HG02870 (cell line): Measurements from ENCODE around the gene ACIN1.

Experiments used
- ATAC-seq: cut with Tn5 transposase; IDR thresholded peaks from one replicate; pipeline ENCODE4 v1.9.1; 2021; ENCODE audit warnings: mild to moderate bottlenecking, moderate library complexity; ENCODE audit not compliant: unreplicated experiment

Gene ACIN1

DNA sequence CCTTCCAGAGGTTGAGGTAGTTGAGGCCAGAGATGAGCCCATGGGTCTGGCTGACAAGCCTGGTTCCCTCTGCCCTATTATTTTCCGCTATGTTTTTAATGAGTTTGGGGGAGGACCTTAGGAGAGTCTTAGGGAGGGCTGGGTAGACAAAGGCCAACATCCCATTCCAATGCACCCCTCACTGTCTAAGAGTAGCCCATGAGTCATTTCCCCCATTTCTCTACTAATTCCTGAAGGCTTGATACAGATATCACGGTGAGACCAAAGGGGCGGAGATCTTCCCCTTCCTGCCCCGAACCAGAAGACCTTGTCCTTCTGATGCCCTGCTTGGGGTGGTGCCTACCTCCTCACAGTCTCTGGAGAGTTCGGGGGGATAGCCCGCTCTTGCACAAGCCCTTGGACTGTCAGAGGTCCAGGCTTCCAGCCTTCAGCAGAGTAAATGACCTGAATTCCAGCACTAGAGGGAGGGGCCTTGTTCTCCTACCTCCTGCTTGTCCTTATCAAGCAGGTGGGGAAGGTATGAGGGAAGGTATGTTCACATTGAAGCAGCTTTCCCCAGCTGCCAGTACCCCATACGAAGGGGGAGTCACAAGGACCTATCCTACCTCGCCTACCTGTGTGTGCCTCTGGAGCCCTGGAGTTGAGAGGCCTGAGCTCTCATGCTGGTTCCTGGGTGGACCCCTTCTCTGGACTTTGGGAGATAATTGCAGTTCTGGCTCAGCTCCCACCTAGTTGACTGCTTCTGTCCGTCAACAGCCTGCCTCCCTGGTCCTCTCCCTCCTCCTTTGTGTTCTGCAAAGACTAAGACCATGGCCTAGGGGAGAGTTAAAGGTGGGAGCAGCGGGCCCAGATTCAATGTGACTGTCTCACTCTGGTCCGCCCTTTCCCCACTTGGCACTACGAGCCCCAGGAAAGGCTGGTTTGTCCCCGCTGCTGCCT lies 49.2 kb downstream of the ACIN1 start:
- no peak for ATAC-seq

DNA sequence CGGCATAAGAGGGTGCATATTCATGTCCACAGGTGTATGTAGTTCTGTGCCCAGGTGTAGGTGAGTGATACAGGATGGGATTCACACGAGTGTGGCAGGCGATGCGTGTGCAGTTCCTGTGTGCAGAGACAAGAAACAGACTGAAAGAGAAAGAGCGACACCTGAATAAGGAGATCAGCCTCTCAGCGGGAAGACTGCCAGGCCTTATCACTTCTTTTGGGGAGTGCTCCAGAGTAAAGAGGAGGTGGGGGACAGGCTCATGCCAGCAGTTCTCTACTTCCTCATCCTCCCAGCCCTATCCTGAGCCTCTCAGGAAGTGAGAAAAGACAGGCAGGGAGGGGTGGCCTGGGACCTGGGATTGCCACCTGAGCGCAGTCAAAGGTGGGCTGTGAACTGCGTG lies 50.1 kb downstream of the ACIN1 start:
- no peak for ATAC-seq

DNA sequence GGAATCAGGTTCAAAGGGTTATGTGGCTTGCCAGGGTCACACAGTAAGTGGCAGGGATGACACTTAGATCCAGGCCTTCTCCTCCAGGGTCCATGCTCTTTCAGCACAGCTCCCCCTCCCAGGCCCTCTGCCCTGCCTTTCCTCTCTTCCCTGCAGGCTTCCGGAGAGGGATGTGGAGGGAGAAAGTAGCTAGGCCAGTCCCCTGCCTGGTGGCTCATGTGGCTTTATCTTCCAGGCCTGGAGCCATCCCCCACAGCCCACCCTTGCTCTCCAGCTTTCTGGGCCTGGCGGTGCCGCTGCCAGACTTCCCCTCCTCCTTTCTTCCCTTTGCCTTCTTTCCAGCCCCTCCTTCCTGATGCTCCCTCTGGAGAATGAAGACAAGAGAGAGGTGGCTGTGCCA lies 51.2 kb downstream of the ACIN1 start:
- ATAC-seq, result no peak

DNA sequence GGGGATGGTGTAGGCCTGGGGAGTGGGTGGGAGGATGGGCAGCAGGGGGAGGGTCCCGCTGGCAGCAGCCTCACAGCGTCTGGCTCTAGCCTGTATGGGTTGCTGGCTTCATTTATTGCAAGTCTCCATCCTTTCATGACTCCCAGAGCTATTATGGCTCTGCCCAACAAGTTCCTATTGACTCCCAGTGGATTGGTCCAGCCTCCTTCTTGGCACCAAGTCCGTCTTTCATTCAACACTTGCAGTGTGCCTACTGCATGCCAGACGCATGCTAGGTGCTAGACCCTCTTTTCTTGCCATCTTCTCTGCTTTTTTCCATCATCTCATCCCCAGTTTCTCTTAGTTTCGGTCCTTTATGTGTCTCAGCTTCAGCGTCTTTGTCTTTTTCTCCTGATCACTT lies 51.8 kb downstream of the ACIN1 start:
- ATAC-seq, result no peak

DNA sequence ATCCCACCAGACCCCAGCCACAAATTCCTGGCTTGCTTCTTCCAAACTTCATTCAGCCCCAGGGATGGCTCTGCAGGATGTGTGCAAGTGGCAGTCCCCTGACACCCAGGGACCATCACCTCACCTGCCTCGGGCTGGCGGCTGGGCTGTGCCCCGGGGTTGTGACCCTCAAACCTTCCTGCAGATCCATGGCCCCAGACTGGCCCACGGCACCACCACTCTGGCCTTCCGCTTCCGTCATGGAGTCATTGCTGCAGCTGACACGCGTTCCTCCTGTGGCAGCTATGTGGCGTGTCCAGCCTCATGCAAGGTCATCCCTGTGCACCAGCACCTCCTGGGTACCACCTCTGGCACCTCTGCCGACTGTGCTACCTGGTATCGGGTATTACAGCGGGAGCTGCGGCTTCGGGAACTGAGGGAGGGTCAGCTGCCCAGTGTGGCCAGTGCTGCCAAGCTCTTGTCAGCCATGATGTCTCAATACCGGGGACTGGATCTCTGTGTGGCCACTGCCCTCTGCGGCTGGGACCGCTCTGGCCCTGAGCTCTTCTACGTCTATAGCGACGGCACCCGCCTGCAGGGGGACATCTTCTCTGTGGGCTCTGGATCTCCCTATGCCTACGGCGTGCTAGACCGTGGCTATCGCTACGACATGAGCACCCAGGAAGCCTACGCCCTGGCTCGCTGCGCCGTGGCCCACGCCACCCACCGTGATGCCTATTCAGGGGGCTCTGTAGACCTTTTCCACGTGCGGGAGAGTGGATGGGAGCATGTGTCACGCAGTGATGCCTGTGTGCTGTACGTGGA lies 52.6 kb downstream of the ACIN1 start, which contains the start of gene PSMB11:
Gene PSMB11 (plus strand): TSS at position 51 of the 804 bp plus-strand sequence. CDS start 14 bp downstream, at position 65.
- no peak for ATAC-seq

DNA sequence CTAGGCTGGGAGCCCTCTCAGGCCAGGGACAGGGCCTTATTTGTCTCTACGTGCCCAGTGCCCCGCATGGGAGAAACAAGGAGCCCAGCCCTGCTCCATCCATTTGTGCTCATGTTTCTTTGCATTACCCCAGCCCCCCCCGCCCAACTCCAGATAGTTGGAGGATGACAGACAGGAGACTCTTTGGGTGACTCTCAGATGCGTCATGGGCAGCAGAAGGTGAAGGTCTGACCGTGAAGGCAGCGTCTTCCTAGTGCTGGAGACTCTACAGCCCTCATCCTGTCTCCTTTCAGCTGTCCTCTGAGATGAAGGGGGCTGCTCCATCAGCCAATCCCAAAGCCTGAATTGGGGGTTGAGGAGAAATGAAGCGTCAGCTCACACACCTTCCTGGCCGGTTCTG lies 53.2 kb downstream of the ACIN1 start:
- ATAC-seq, result no peak

DNA sequence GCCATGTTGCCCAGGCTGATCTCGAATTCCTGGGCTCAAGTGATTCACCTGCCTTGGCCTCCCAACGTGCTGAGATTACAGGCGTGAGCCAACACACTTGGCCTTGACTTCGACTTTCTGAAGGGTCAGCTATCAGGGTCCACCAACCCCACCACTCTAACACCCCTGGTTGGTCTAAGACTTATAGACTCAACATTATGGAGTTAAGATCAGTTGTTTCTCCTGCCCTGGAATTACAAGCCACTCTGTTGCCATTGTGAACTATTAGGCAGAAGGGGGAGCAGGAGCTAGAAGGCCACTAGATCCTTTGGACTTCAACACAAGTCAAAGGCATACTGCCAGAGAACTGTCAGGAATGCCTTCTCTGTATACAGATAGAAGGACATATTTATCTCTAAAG lies 54.8 kb downstream of the ACIN1 start:
- no peak for ATAC-seq

DNA sequence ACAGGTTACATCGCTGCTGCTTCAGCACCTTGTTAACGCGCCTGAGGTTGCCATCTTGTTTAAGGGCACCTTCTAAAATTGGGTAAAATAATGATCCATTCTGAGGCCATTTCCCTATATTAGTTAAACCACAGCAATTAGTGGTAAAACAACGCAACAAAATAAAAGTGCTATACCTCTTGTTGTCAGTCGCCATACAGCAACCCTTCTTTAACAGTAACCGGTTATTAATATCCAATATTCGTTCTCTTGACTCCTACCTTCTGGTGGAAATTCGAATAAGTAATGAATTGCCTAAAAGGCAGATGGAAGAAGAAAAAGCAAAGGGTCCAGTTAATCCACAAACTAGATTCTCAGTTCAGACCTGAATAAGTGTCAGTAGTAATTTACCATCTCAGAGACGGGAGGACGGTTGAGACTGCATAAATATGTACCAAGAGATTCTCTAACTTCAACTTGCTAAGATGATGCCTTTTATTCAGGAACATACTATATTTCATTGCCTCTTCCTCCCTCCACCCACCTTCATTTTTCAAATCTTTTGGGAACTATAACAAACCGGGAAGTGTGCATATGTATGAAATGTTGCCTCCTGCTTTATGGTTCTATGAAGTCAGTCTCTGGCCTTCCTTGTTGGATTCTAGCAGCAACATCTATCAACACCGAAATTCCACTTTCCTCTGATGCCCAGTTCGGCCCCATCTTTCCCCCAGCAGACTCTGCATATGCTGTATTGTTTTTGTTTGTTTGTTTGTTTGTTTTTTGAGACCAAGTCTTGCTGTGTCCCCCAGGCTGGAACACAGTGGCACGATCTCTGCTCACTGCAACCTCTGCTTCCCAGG lies 59.4 kb downstream of the ACIN1 start:
- no peak for ATAC-seq

DNA sequence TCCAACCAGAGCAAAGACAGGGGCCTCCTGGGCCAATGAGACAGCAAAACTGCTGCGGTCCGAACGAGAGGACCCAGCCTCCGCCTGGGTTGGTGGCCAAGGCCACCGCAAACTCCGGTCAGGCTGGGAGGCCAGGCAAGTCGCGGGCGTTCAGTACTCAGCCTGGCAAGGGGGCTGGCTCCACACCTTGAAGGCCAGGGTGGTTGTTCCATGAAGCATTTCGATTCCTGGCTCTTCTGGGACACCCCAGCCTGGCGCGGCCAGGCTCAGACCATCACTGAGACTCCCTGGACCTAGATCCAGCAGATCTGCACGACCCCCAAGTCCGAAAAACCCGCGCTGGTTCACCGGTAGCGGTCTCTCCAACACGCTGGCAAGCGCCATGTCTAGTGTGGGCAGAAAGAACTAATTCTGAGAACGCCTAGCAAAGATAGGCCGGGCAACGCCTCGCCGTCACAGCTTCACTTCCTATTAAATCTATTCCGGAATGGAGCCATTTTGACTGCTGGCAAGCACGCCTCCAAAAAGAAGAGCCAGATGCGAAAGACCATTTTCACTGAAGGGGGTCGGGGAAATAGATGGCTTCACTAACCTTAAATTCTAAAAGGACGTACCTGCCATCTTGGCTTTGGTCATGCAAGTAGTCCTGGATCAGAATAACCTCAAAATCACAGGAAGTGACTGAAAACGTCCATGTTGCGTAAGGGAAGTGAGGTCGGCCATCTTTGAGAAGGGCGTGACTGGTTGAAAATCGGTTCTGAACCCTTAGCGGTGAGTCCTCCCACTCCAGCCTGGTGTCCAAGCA lies 60.2 kb downstream of the ACIN1 start, which contains the start of gene PSMB5:
Gene PSMB5 (minus strand): TSS at position 403 of the 805 bp plus-strand sequence. CDS start 19 bp downstream, at position 384.
- ATAC-seq, result peak; percentile 95

DNA sequence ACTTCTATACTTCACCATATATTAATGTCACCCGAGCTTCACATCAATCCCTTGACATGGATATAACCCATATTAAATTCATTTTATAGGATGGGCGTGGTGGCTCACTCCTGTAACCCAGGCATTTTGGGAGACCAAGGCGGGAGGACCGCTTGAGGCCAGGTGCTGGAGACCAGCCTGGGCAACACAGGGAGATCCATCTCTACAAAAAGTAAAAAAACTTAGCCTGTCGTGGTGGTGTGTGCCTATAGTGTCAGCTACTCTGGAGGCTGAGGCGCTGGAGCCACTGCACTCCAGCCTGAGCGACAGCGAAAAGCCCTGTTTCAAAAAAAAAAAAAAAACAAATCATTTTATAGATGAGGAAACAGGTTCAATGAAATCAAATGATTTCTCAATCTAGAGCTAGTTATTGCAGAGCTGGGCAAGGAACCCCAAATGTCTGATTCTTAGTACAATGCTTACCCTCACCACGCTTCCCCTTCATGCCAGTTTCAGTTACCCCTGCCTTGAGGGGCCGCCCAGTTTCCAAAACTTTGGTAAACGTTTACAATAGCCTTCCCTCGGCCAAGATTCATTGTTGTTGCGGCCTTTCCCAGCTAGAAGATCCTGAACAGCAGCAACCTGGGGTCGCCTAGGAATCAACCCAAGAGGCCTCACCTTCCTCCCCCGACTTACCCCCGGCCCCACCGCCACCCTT lies 61.0 kb downstream of the ACIN1 start:
- ATAC-seq, result no peak

DNA sequence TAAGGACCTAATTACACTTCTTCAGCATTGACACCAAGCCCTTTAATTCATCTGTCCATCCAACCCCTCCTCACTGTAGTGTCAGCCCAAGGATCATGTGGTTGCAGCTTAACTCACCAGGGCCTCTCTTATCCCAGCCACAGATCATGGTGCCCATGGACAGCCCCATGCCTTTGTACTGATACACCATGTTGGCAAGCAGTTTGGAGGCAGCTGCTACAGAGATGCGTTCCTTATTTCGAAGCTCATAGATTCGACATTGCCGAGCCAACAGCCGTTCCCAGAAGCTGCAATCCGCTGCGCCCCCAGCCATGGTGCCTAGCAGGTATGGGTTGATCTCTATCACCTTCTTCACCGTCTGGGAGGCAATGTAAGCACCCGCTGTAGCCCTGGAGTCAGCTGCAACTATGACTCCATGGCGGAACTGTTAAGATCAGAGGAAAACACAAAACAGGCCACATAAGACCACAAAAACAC lies 61.6 kb downstream of the ACIN1 start:
- no peak for ATAC-seq

DNA sequence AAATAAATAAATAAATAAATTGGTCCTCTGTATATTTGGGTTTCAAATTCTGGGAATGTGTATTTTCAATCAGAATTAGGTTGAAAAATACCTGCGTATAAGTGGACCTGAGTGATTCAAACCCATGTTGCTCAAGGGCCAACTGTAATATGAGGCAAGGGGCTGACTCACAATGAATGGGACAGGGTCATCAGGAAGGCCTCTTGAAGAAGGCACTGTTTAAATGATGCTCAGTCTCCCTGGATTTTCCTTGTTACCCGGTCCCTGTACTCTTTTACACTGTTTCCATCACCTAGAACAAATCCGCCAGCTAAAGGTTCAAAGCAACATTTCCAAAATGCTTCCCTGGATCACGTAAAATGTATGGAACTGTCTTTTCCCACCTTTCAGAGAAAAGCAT lies 64.0 kb downstream of the ACIN1 start:
- ATAC-seq, result no peak

DNA sequence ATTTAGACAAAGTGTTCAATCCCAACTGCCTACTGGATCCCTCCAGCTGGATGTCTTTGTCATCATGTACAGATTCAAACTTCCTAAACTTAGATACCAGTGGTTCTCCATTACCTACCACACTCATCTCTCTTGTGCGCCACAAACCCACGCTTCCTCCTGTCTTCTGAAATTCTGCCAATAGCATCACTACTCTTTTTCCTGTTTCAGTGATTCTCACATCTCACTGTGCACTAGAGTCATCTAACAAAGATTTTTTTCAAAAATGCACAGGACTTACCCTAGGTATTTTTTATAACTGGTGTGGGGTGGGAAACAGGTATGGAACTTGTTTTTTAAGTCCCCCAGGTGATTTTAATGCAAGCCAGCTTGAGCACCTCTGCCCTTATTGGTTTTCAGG lies 66.1 kb downstream of the ACIN1 start:
- ATAC-seq, result no peak

DNA sequence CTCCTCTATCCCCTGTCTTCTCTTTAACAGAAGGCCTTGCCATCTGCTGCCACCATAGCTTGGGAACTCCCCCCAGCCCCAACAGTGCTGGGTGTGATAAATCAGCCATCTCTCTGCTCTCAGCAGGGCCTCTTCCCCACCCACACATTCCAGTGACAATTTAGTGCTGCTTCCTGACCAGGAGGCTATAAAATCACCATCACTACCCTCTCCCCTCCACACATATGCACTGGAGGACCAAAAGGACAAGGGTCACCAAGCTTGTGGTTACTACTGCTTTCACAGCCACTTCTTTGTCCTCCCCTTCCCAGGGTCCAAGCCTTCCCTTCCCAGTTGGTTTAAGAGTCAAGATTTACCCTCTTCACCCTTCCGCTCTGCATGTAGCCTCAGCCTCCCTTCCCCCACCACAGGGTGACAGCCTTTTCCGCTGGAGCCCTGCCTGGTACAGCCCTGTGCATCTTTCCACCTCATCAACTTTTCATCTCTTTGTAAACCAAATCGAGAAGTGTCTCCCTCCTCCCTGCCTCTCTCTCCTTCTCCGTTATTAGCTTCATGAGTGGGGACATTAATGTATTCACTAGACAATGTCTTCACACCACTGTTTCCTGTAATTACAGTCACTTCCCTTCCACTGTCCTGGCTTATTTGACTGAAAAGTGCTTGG lies 69.7 kb downstream of the ACIN1 start:
- ATAC-seq, result no peak

DNA sequence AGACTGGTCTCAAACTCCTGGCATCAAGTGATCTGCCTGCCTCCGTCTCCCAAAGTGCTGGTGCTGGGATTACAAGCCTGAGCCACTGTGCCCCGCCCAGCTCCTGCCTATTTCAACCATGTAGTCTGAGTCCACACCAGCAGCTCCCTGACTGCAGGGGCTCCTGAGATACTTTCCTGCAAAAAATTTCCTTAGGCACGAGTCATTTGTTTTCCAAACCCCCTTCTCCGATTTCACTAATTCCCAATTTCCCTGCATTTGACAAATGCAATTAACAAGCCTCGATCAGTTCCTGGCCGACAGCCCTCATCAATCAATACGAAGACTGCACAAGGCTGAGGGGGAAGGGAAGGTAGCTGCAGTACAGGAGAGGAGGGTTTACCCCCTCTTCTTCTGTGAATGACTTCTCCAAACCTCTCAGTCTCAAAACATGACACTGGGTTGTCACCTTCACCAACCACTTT lies 70.3 kb downstream of the ACIN1 start:
- no peak for ATAC-seq

DNA sequence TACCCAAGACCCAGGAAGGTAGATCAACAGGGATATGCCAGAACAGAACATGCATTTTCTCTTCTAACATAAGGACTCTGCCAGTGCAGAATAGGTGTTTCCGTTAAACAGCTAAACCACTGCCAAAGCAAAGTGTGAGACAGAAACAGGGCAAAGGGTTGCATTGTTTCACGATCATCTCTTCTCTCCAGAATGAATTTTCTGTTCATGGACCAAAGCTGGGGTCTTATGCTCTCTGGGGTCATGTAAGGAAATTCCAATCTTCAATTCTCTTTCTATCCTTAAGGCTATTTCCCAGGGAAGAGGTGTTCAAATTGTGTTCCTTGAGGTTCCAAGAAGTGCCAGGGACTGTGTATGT lies 71.2 kb downstream of the ACIN1 start:
- no peak for ATAC-seq

DNA sequence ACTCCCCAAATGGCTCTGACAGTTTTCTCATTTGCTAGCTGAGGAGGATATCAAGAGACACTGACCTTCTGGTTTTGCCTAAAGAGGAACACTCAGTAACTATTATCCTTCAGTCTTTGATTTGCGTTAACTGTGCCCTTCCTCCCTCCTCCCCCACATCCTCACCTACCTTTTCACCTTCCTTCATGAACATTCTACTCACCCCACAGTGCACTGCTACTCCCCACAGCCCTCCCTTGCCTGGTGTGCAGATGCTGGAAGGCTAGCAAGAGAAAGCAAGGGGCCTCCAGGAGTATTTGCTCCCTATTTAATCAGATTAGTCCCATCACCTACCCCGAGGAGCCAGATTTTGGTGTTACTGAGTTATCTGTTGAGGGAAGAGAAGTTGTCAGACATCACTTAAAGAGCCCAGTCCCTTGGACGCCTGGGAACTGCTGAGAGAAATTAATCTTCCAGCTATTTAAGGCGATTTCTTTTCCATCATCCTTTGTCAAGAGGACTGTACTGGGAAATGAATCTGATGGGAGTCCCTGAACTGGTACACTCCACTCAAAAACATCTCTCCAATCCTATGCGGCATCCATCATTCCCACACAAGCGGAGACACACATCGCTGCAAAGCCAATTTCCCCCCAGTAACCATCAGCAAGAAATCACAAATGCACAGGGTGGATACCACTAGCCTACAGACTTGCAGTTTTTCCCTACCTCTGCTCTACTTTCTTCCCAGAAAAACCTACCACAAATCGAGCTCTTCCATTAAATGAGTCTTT lies 71.7 kb downstream of the ACIN1 start:
- no peak for ATAC-seq

DNA sequence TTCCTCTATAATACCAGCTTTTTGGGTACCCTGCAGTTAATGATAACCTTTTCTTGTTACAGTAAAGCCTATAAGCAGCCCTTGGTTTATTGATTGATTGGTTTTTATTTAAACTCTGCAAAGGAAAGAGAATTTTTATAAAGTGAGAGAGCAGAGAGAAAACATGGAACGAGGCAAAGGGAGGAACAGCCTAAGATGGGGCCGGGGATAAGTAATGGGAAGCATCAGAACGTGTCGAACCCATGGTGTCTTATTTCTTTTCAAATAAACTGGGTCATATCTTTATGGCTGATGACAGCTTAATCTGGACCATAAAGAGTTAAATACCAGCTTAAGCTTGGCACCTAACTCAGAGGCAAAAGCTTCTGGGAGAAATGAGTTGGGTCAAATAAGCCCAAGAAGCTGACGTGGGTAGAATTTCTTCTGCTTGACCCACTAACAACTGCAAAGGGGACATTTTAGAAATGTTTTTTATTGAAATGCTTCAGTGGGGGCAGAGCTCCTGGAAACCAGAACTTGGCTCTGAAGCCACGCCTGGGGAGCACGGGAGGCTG lies 73.0 kb downstream of the ACIN1 start:
- ATAC-seq, result no peak
